Measurements from ENCODE around the gene PSMG4.

GRCh38 chr6:3269281-3269975 is 10.7 kb downstream of the PSMG4 start:
- TF ChIP-seq MAX (IDR thresholded peaks at IDR 0.05; ENCODE audit: low read depth, low read length) = no peak
- no peak for TF ChIP-seq CTCF (IDR thresholded peaks at IDR 0.05; ENCODE audit: low read depth, low read length)
- TF ChIP-seq POLR2A (IDR thresholded peaks at IDR 0.05; ENCODE audit: extremely low read depth, insufficient read length) = no peak
- no peak for TF ChIP-seq MYC (IDR thresholded peaks at IDR 0.05; ENCODE audit: low read depth, low read length)

Measured in NB4 (cell line).